ENCODE results near the gene C4B. TPM values are rescaled to one million over a fixed set of nuclear protein-coding genes. Genes with fewer than 3 reads are reported as not detected.
"Not testable (repeated sequence)": the region's sequence is repeated elsewhere in the genome, so short reads cannot be mapped to it uniquely, and the experiment has no call there.

Gene C4B
- 4.2 and 4.6 TPM in 2 replicates for total RNA-seq

DNA sequence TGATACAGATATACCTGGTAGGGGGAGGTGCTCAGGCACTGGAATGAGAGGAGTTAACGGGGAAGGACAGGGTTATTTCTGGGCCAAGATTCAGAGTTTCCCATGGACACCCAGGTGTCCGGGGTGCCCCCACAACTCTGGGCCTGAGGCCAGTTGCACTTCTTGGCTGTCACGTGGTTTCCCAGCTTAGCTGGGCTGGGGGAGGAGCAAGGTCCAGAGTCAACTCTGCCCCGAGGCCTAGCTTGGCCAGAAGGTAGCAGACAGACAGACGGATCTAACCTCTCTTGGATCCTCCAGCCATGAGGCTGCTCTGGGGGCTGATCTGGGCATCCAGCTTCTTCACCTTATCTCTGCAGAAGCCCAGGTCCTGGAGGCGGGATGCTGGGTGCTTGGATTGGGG is at the start of gene C4B:
TSS of gene C4B (plus strand) at position 249 of the 400 bp plus-strand sequence. CDS start at position 300, 51 bp downstream.
- intact Hi-C loops (cut with micrococcal nuclease) = not testable (repeated sequence)

DNA sequence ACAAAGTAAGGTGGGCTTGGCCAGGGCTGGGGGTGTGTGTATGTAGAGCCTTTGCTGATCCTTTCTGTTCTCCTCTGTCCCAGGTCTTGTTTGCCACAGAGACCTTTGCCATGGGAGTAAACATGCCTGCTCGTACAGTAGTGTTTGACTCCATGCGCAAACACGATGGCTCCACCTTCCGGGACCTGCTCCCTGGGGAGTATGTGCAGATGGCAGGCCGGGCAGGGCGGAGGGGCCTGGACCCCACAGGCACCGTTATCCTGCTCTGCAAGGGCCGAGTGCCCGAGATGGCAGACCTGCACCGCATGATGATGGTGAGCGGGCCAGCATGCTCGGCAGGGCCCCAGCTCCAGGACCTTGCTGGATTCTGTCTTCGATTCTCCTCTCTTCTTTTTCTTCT is 48.9 kb upstream of the C4B start:
- intact Hi-C loops (cut with micrococcal nuclease) = no loop called here

DNA sequence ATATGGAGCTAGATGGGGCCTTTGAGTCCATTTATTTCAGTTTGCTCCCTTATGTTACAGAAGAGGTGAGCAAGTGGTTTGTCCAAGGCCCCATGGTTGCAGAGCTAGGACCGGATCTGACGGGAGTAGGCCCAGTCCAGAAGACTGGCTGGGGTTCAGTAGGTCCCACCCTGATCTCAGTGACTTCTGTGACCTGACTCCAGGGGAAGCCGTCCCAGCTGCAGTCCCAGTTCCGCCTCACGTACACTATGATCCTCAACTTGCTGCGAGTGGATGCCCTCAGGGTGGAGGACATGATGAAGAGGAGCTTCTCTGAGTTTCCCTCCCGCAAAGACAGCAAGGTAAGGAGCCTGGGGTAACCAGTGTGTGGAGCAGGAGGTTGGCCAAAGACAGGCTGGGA is 48.1 kb upstream of the C4B start:
- intact Hi-C loops (cut with micrococcal nuclease) = no loop called here

DNA sequence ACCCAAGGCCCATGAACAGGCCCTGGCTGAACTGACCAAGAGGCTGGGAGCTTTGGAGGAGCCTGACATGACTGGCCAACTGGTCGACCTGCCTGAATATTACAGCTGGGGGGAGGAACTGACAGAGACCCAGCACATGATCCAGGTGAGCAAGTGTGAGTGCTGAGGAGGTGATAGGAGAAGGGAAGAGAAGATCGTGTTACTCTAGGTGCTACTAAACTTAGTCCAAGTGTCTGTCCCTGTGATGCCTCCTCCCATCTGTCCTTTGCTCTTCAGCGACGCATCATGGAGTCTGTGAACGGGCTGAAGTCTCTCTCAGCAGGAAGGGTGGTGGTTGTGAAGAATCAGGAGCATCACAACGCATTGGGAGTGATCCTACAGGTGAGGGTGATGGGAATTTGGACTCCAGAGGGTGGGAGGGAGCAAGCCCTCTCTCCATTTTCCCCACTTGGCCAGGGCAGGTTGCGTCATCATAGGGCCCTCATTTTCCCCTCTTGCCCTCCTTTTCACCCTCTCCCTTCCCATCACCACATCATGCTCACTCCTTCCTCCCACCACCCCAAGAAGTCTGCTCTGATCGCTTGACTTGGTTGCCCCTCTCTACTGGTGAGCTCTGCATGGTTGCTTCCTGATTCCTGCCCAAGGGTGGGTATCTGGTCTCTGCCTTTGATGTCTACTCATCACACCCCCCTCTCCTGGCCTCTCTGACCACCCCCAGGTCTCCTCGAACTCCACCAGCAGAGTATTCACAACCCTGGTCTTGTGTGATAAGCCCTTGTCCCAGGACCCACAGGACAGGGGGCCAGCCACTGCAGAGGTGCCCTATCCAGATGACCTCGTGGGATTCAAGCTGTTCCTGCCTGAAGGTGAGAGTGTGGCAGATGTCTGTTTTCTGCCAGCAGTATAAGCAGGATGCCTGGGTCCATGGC is 47.3 kb upstream of the C4B start:
- intact Hi-C loops (cut with micrococcal nuclease) = no loop called here

DNA sequence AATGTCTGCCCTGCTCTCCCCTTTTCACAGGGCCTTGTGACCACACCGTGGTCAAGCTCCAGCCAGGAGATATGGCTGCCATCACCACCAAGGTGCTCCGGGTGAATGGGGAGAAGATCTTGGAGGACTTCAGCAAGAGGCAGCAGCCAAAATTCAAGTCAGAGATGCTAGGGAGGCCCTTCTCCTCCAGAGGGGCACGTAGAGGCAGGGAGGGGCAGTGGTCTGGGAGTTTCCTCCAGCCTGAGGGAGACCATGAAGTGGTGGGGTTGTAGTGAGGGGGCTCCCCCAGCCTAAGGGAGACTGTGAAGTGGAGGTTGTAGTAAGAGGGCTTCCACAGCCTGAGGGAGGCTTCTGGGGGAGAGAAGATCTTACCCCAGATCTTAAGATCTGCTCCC is 46.7 kb upstream of the C4B start:
- intact Hi-C loops (cut with micrococcal nuclease) = no loop called here

DNA sequence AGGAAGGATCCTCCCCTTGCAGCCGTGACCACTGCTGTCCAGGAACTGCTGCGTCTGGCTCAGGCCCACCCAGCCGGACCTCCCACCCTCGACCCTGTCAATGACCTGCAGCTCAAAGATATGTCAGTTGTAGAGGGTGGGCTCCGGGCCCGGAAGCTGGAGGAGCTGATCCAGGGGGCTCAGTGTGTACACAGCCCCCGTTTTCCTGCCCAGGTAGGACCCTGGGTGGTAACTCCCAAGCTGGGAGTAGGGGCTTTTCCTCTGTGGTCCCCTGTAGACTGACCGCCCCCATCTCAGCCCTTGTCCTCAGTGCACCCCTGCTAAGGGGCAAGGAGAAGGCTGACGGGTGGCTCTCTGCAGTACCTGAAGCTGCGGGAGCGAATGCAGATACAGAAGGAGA is 46.3 kb upstream of the C4B start:
- intact Hi-C loops (cut with micrococcal nuclease) = no loop called here

- intact Hi-C loops (cut with micrococcal nuclease) = no loop called here
Measured at GRCh38 chr6:31968791-31969711, 45.5 kb upstream of the C4B start.

DNA sequence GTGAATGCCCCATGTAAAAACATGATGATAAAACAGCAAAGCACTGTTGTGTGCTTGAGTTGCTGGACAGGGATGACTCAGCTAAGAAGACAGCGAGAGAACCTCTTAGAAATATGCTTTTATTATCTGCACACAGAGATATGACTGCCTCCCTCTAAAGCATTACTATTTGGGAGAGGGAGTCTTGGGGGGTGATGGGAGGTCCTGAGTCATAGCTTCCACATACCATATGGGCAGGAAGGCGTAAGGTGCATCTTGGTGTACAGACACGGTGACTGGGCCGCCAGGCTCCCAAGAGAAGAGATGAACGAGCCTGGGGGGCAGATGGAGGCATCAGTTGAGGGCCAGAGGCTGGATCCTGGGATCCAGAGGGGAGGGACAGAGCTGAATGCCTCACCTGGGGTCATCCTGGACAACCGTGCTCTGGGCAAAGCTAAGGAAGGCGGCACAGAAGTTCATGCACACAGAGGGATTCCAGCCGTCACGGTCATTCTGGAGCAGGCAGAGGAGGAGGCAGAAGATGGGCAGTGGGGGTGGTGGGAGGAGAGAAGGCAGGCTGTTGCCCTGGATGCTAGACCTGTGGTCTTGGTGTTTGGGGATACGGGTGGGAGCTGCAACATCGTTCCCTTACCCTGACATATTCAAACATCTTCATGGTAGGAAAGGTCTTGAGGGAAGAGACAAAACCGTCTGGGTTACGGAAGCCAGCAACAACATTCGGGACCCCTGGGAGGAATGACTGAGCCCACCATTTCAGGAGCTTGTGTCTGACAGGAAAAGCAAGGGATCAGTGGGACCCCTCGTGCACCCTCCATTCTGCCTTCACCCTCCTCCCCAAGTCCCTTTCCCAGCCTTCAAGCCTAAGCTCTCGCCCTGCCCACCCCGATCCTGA is 44.6 kb upstream of the C4B start:
- intact Hi-C loops (cut with micrococcal nuclease) = loop anchor here (10.0 kb wide), 5 partner anchors 815 to 1445 kb away; partner anchors contain the start of genes CCHCR1, CUTA, HLA-DPA1 and HLA-DPB1

GRCh38 chr6:31970604-31971271 is 43.9 kb upstream of the C4B start:
- intact Hi-C loops (cut with micrococcal nuclease) = loop anchor here (10.0 kb wide), 5 partner anchors 816 to 1444 kb away; partner anchors contain the start of genes CCHCR1, CUTA, HLA-DPA1 and HLA-DPB1

DNA sequence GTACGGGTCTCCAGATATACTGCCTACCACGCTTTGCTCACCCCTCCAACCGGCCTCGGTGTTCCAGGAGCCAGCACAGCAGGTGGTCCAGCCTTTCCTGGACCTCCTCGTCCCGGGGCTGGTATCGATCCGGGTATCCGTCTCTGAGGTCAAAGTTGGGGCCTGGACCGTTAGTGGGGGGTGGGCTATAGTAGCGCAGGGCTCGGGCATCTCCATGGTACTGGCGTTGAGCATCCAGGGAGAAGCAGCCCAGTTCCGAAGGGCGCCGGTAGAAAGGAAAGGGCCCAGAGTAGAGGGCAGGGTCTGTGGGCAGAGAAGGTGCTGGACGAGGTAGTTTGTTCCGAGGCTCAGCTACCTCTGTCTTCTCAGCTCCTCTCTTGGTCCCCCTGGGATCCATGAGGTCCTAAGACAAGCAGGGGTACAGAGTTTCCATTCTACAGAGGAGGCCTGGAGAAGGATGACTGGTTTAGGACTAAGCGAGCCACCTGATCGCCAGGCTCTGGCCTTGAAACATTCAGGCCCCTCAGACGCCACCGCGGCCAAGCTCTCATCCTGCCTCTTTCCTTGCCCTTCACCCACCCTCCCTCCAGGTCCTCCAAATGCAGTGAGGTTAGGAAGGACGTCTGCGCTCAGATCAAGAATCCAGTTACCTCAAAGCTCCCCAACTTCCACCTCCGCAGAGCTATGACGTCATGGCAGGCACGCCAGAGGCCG is 43.2 kb upstream of the C4B start:
- intact Hi-C loops (cut with micrococcal nuclease) = loop anchor here (10.0 kb wide), 5 partner anchors 817 to 1443 kb away; partner anchors contain the start of genes CCHCR1, CUTA, HLA-DPA1 and HLA-DPB1

GRCh38 chr6:31971993-31972708 is 42.4 kb upstream of the C4B start, which contains the start of gene DXO:
Gene DXO (minus strand): TSS chr6:31972138. CDS start chr6:31971675, 463 bp downstream.
- intact Hi-C loops (cut with micrococcal nuclease) = loop anchor here (1.0 to 10.0 kb wide), 9 partner anchors 13 to 1443 kb away; partner anchors contain the start of genes ATF6B, CCHCR1, CUTA and HLA-DPA1

- intact Hi-C loops (cut with micrococcal nuclease) = loop anchor here (1.0 to 10.0 kb wide), 9 partner anchors 14 to 1442 kb away; partner anchors contain the start of genes ATF6B, CCHCR1, CUTA and HLA-DPA1
Measured at GRCh38 chr6:31972709-31973350, 41.8 kb upstream of the C4B start.

GRCh38 chr6:31976065-31976464 is 38.5 kb upstream of the C4B start:
- intact Hi-C loops (cut with micrococcal nuclease) = loop anchor here (10.0 kb wide), 5 partner anchors 821 to 1439 kb away; partner anchors contain the start of genes CCHCR1, CUTA, HLA-DPA1 and HLA-DPB1

DNA sequence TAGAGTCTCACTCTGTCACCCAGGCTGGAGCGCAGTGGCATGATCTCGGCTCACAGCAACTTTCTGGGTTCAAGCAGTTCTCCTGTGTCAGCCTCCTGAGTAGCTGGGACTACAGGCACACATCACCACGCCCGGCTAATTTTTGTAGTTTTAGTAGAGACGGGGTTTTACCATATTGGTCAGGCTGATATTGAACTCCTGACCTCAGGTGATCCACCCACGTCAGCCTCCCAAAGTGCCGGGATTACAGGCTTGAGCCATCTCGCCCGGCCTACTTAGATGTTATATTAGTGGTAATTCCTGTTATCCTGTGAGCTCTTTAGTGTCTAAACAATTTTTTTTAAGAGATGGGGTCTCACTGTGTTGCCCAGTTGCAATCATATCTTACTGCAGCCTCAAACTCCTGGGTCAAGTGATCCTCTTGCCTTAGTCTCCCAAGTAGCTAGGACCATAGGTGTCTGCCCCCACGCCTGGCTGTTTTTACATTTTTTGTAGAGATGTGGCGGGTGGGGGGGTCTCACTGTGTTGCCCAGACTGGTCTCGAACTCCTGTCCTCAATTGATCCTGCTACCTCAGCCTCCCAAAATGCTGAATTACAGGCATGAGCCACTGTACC is 36.7 kb upstream of the C4B start:
- intact Hi-C loops (cut with micrococcal nuclease) = loop anchor here (10.0 kb wide), 5 partner anchors 823 to 1437 kb away; partner anchors contain the start of genes CCHCR1, CUTA, HLA-DPA1 and HLA-DPB1

GRCh38 chr6:31978831-31979230 is 35.8 kb upstream of the C4B start:
- intact Hi-C loops (cut with micrococcal nuclease) = loop anchor here (10.0 kb wide), 5 partner anchors 824 to 1436 kb away; partner anchors contain the start of genes CCHCR1, CUTA, HLA-DPA1 and HLA-DPB1

- intact Hi-C loops (cut with micrococcal nuclease) = loop anchor here (10.0 kb wide), 5 partner anchors 825 to 1435 kb away; partner anchors contain the start of genes CCHCR1, CUTA, HLA-DPA1 and HLA-DPB1
Measured at GRCh38 chr6:31979238-31979898, 35.2 kb upstream of the C4B start.
